ENCODE results near the gene RRAS.

DNA sequence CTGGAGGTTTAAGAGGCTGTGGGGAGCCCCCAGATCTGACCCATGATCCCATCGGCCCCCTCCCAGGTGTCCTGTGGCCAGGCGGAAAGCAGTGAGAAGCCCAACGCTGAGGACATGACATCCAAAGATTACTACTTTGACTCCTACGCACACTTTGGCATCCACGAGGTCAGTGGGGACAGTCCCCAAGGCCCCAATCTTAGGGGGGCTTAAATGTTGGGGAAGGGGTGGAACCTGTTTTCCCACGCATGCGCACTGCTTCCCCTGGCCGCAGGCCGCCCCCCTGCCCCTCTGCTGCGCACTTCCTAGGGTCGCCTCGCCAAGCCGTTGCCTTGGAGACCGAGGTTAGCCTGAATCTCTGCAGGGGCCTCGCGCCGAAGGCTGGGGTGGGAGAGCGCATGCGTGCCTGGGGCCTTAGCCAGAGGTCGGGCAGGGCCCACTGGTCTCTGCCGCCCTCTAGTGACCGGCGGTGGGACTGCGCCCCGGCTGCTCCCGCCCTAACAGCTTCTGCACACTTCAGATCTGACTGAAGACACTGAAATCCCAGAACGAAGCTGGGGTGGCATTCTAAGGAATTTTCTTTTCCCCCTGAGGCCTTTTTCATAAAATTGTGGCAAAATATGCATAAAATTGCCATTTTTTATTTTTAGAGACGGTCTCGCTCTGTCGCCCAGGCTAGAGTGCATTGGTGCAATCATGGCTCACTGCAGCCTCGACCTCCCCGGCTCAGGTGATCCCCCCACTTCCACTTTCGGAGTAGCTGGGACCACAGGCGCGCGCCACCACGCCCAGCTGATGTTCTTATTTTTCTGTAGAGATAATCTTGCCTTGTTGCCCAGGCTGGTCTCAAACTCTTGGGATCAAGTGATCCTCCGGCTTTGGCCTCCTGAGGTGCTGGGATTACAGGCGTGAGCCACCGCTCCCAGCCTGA, 40.7 kb upstream of the RRAS start:
- TF ChIP-seq, protein P1, sequence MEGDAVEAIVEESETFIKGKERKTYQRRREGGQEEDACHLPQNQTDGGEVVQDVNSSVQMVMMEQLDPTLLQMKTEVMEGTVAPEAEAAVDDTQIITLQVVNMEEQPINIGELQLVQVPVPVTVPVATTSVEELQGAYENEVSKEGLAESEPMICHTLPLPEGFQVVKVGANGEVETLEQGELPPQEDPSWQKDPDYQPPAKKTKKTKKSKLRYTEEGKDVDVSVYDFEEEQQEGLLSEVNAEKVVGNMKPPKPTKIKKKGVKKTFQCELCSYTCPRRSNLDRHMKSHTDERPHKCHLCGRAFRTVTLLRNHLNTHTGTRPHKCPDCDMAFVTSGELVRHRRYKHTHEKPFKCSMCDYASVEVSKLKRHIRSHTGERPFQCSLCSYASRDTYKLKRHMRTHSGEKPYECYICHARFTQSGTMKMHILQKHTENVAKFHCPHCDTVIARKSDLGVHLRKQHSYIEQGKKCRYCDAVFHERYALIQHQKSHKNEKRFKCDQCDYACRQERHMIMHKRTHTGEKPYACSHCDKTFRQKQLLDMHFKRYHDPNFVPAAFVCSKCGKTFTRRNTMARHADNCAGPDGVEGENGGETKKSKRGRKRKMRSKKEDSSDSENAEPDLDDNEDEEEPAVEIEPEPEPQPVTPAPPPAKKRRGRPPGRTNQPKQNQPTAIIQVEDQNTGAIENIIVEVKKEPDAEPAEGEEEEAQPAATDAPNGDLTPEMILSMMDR (IDR thresholded peaks at IDR 0.05) = peak; percentile 92 to 100 (median 99)
- TF ChIP-seq POLR2A (IDR thresholded peaks at IDR 0.05) = no peak

Measured in thyroid gland (tissue), 4 donors.